DND-41 (cell line): ENCODE data around the gene PSG6.
"Not testable (repeated sequence)": the region's sequence is repeated elsewhere in the genome, so short reads cannot be mapped to it uniquely, and the experiment has no call there.

Experiments
- EZH2 ChIP-seq: IDR thresholded peaks from 3 replicates; pipeline ENCODE4 v1.6.1; 2012; ENCODE audit warnings: borderline replicate concordance, low read depth, mild to moderate bottlenecking, moderate library complexity, low read length, inconsistent platforms; ENCODE audit not compliant: severe bottlenecking
- TF ChIP-seq, protein P1 (sequence below): IDR thresholded peaks from 2 replicates; pipeline ENCODE4 v1.5.1; 2012; ENCODE audit warnings: borderline replicate concordance, low read length, moderate library complexity, mild to moderate bottlenecking; ENCODE audit not compliant: poor library complexity, severe bottlenecking; ENCODE audit errors: extremely low read depth

GRCh38 chr19:42882730-42883129 is 35.0 kb downstream of the PSG6 start:
- TF ChIP-seq, protein P1, sequence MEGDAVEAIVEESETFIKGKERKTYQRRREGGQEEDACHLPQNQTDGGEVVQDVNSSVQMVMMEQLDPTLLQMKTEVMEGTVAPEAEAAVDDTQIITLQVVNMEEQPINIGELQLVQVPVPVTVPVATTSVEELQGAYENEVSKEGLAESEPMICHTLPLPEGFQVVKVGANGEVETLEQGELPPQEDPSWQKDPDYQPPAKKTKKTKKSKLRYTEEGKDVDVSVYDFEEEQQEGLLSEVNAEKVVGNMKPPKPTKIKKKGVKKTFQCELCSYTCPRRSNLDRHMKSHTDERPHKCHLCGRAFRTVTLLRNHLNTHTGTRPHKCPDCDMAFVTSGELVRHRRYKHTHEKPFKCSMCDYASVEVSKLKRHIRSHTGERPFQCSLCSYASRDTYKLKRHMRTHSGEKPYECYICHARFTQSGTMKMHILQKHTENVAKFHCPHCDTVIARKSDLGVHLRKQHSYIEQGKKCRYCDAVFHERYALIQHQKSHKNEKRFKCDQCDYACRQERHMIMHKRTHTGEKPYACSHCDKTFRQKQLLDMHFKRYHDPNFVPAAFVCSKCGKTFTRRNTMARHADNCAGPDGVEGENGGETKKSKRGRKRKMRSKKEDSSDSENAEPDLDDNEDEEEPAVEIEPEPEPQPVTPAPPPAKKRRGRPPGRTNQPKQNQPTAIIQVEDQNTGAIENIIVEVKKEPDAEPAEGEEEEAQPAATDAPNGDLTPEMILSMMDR, result not testable (repeated sequence)
- TF ChIP-seq EZH2, result not testable (repeated sequence)
